Measurements from ENCODE around the gene ERVK3-1. TPM values are rescaled to one million over a fixed set of nuclear protein-coding genes. Genes with fewer than 3 reads are reported as not detected.

ERVK3-1 gene
- total and polyA plus RNA-seq, 2 of the 13 experiments (the other 11 are each of a cell fraction or from before 2014, with no cell fraction given): 28.5 to 38.7 TPM

DNA sequence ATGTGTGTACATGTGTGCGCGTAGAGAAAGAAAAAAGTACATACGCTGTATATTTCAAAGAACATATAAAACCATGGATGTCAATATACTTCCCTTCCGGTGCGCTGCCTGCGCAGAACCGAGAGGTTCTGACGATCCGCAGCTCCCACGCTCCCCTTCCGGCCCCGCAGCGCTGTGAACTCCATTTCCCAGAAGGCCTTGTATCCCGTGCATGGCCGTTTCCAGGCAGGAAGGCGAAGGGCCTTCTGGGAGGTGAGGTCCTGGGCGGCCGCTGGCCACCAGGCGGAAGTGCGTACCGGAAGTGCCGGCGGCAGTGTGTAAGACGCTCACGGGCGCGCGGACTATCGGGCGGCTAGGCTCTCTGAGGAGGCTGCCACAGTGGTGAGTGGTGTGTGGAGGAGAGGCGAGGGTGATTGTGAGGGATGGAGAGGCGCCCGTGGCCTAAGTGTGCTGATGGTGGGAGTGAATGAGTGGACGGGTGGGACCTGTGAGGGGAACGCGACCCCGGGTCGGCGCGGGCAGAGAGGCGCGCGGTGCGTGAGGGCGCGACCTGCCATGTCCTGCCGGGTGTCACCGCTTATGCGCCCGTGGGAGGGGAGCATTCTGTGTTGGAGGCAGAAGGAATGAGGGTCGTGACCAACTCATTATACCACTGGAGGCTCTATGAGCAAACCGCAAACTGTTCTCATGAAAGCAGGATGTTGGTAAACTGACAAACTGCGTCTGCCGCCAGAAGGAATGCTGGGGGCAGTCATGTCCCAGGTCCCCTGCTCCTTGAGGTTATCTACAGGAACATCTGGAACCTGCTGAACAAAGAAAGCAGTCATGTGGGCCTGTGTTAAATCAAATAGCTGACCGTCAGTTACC is at the start of gene ERVK3-1 (continued):
- TF ChIP-seq, protein P1, sequence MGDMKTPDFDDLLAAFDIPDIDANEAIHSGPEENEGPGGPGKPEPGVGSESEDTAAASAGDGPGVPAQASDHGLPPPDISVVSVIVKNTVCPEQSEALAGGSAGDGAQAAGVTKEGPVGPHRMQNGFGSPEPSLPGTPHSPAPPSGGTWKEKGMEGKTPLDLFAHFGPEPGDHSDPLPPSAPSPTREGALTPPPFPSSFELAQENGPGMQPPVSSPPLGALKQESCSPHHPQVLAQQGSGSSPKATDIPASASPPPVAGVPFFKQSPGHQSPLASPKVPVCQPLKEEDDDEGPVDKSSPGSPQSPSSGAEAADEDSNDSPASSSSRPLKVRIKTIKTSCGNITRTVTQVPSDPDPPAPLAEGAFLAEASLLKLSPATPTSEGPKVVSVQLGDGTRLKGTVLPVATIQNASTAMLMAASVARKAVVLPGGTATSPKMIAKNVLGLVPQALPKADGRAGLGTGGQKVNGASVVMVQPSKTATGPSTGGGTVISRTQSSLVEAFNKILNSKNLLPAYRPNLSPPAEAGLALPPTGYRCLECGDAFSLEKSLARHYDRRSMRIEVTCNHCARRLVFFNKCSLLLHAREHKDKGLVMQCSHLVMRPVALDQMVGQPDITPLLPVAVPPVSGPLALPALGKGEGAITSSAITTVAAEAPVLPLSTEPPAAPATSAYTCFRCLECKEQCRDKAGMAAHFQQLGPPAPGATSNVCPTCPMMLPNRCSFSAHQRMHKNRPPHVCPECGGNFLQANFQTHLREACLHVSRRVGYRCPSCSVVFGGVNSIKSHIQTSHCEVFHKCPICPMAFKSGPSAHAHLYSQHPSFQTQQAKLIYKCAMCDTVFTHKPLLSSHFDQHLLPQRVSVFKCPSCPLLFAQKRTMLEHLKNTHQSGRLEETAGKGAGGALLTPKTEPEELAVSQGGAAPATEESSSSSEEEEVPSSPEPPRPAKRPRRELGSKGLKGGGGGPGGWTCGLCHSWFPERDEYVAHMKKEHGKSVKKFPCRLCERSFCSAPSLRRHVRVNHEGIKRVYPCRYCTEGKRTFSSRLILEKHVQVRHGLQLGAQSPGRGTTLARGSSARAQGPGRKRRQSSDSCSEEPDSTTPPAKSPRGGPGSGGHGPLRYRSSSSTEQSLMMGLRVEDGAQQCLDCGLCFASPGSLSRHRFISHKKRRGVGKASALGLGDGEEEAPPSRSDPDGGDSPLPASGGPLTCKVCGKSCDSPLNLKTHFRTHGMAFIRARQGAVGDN (CRISPR knock-in tag; IDR thresholded peaks at IDR 0.05): peak; percentile 85
- peak; percentile 34 for TF ChIP-seq IKZF4 (CRISPR knock-in tag; IDR thresholded peaks at IDR 0.05; ENCODE audit: borderline replicate concordance, low read depth, not compliant biosample characterization)
- TF ChIP-seq, protein P2, sequence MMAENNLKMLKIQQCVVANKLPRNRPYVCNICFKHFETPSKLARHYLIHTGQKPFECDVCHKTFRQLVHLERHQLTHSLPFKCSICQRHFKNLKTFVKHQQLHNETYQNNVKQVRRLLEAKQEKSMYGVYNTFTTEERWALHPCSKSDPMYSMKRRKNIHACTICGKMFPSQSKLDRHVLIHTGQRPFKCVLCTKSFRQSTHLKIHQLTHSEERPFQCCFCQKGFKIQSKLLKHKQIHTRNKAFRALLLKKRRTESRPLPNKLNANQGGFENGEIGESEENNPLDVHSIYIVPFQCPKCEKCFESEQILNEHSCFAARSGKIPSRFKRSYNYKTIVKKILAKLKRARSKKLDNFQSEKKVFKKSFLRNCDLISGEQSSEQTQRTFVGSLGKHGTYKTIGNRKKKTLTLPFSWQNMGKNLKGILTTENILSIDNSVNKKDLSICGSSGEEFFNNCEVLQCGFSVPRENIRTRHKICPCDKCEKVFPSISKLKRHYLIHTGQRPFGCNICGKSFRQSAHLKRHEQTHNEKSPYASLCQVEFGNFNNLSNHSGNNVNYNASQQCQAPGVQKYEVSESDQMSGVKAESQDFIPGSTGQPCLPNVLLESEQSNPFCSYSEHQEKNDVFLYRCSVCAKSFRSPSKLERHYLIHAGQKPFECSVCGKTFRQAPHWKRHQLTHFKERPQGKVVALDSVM (CRISPR knock-in tag; IDR thresholded peaks at IDR 0.05): no peak
- TF ChIP-seq, protein P3, sequence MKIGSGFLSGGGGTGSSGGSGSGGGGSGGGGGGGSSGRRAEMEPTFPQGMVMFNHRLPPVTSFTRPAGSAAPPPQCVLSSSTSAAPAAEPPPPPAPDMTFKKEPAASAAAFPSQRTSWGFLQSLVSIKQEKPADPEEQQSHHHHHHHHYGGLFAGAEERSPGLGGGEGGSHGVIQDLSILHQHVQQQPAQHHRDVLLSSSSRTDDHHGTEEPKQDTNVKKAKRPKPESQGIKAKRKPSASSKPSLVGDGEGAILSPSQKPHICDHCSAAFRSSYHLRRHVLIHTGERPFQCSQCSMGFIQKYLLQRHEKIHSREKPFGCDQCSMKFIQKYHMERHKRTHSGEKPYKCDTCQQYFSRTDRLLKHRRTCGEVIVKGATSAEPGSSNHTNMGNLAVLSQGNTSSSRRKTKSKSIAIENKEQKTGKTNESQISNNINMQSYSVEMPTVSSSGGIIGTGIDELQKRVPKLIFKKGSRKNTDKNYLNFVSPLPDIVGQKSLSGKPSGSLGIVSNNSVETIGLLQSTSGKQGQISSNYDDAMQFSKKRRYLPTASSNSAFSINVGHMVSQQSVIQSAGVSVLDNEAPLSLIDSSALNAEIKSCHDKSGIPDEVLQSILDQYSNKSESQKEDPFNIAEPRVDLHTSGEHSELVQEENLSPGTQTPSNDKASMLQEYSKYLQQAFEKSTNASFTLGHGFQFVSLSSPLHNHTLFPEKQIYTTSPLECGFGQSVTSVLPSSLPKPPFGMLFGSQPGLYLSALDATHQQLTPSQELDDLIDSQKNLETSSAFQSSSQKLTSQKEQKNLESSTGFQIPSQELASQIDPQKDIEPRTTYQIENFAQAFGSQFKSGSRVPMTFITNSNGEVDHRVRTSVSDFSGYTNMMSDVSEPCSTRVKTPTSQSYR (CRISPR knock-in tag; IDR thresholded peaks at IDR 0.05; ENCODE audit: borderline replicate concordance): no peak
- no peak for TF ChIP-seq ZSCAN29 (CRISPR knock-in tag; conservative IDR thresholded peaks at IDR 0.05)
- peak; percentile 78; the same call in 1 of the 2 replicates for TF ChIP-seq ZNF83 (CRISPR knock-in tag; IDR thresholded peaks at IDR 0.05; ENCODE audit: borderline replicate concordance)
- no peak for TF ChIP-seq ZNF570 (CRISPR knock-in tag; IDR thresholded peaks at IDR 0.05; ENCODE audit: borderline replicate concordance)
- TF ChIP-seq TGIF2 (CRISPR knock-in tag; IDR thresholded peaks at IDR 0.05): peak; percentile 74; the same call in 1 of the 2 replicates
- TF ChIP-seq CC2D1A (CRISPR knock-in tag; IDR thresholded peaks at IDR 0.05): no peak
- no peak for TF ChIP-seq NFE2L2 (IDR thresholded peaks at IDR 0.05; ENCODE audit: low read length)
- no peak for TF ChIP-seq ZNF530 (CRISPR knock-in tag; IDR thresholded peaks at IDR 0.05; ENCODE audit: low read depth)
- TF ChIP-seq ZNF234 (CRISPR knock-in tag; conservative IDR thresholded peaks at IDR 0.05): no peak
- peak; percentile 71 for TF ChIP-seq HDAC2 (CRISPR knock-in tag; IDR thresholded peaks at IDR 0.05)
- no peak for TF ChIP-seq ZNF616 (CRISPR knock-in tag; IDR thresholded peaks at IDR 0.05; ENCODE audit: low read depth)
- TF ChIP-seq ZNF33B (CRISPR knock-in tag; IDR thresholded peaks at IDR 0.05): no peak
- peak; percentile 56 for TF ChIP-seq ZC3H13 (CRISPR knock-in tag; IDR thresholded peaks at IDR 0.05)
- no peak for TF ChIP-seq ATRX (CRISPR knock-in tag; IDR thresholded peaks at IDR 0.05; ENCODE audit: borderline replicate concordance)
- TF ChIP-seq ZNF343 (CRISPR knock-in tag; IDR thresholded peaks at IDR 0.05): no peak
- TF ChIP-seq ZNF333 (CRISPR knock-in tag; IDR thresholded peaks at IDR 0.05; ENCODE audit: borderline replicate concordance): 0 out of 2 replicates have a peak, but pooled peaks have one; percentile 62
- TF ChIP-seq ZNF720 (CRISPR knock-in tag; IDR thresholded peaks at IDR 0.05): no peak
- TF ChIP-seq FOXK2 (IDR thresholded peaks at IDR 0.05): no peak
